HepG2 (cell line): ENCODE data around the gene ADAT3.

Experiments used
- BCL3 ChIP-seq: sonication (generic); formaldehyde crosslinking; IDR thresholded peaks from 2 replicates; pipeline ENCODE4 v1.5.1; 2020; ENCODE audit warnings: mild to moderate bottlenecking, missing genetic modification reagents, moderate library complexity
- CTCF ChIP-seq: sonication (generic); formaldehyde crosslinking; IDR thresholded peaks from 2 replicates; pipeline ENCODE4 v1.5.0; 2020; ENCODE audit warnings: mild to moderate bottlenecking, missing genetic modification reagents, moderate library complexity
- GTF2F1 ChIP-seq: fragments of 150-350 bp; IDR thresholded peaks from 2 replicates; pipeline ENCODE4 v1.6.1; 2014; ENCODE audit warnings: low read length
- POLR2A ChIP-seq, 2 experiments: IDR thresholded peaks; 2 replicates each; pipeline ENCODE4 v1.6.1; 2011; ENCODE audit warnings: low read depth in 2 of 2, low read length in 2 of 2, mild to moderate bottlenecking in 1 of 2, moderate library complexity in 1 of 2; ENCODE audit not compliant: insufficient read depth in 1 of 2
- SAP130 ChIP-seq: IDR thresholded peaks from 2 replicates; pipeline ENCODE4 v1.6.1; 2016; ENCODE audit warnings: low read depth
- TBX2 ChIP-seq: sonication (generic); formaldehyde crosslinking; IDR thresholded peaks from 2 replicates; pipeline ENCODE4 v1.5.0; 2020; ENCODE audit warnings: missing genetic modification reagents, mild to moderate bottlenecking, borderline replicate concordance

DNA sequence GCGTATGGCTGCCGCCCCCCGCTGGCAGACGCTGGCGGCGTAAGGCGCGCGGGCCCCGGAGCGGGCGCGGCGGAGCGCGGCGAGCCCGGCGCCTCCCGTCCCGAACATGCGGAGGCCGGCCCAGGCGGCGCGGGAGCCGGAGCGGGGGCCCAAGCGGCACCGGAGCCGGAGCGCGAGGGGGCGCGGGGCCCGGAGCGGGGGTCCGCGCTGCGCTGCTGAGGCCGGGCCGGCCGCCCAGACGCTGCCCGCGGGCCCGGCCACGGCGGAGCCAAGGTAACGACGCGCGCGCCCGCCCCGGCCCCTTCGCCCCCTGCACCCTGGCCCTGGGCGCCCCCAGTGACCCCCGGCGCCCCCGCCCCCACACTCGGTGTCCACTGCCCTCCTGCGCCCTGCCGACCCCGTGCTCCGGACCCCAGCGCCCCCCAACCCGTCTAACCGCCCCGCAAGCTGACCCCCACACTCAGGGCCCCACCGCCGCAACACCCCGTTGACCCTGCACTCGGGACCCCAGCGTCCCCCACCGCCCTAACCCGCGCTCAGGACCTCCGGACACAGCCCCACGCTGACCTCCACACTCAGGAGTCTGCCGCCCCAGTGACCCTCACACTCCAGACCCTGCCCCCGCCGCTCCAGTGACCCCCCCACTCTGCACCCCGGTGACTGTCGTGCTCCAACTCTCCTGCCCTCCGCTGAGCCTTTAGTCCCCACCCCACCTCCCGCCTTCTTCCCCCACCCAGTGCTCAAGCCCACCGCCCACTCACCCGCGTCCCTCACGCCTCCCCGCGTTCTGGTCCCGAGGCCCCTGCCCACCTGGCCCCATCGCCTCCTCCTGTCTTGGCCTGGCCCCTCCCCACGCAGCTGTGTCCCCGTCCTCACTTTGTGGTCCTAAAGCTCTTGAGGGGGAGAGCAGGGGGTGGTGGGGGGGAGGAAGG is 36.2 kb downstream of the ADAT3 start, which contains the start of gene CSNK1G2:
- TF ChIP-seq BCL3, result no peak
- TF ChIP-seq POLR2A (IDR thresholded peaks at IDR 0.05; ENCODE audit: insufficient read depth in 1 of 2, low read depth in 2 of 2, low read length in 2 of 2), result no peak
- TF ChIP-seq CTCF (CRISPR knock-in tag), result no peak
- no peak for TF ChIP-seq SAP130
- TF ChIP-seq GTF2F1, result no peak
- TF ChIP-seq TBX2, result no peak; the same call in 1 of the 2 replicates
